Measurements from ENCODE around the gene PGAP3.

The PGAP3 gene

DNA sequence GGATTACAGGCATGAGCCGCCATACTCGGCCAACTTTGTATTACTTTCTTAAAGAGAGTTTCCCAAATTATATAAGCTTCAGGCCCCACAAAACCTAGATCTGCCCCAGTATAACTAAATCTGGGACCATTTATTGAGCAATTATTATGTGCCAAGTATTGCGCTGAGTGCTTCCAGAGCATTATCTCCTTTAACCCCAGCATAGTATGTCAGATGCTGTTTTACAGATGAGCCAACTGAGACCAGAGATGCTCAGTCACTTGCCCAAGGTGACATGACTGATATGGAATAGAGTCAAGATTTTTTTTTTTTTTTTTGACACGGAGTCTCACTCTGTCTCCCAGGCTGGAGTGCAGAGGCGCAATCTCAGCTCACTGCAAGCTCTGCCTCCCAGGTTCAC, 10.1 kb upstream of the PGAP3 start:
- DNase-seq (ENCODE audit: low read depth in 2 of 2): no peak

DNA sequence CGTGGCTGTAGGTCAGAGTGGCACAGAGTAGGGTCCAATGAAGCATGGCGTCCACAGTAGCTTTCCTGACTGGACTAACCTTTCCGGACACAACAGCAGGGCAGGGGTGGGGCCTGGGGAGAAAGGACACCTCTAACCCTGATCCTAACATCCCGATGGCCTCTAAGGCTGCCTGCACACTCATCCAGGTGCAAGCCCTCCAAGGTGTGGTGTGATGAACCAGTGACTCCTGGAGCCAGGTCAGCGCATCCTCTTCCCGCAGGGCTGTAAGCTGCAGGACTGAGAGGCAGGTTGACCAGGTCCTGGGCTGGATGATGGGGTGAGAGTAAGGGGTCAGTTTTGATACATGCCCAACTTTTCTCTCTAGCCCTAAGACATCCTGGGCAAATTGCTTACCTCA, 8.9 kb upstream of the PGAP3 start:
- no peak for DNase-seq (ENCODE audit: low read depth in 2 of 2)

DNA sequence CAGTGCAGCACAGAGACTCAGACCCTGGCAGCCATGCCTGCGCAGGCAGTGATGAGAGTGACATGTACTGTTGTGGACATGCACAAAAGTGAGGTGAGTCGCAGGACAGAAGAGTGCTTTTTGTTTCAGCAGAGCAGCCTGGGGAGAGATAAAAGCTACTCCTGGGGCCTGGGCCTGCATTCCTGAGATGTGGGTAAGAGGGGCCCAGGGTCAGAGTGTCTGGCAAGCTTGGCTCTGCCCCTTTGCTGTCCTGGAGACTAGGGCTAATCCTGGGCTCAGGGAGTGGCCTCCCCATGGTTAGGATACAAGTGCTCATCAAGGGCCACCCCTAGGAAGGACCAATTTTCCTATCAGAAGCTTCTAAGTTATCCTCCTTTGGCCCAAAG, 7.2 kb upstream of the PGAP3 start:
- no peak for DNase-seq (ENCODE audit: low read depth in 2 of 2)

DNA sequence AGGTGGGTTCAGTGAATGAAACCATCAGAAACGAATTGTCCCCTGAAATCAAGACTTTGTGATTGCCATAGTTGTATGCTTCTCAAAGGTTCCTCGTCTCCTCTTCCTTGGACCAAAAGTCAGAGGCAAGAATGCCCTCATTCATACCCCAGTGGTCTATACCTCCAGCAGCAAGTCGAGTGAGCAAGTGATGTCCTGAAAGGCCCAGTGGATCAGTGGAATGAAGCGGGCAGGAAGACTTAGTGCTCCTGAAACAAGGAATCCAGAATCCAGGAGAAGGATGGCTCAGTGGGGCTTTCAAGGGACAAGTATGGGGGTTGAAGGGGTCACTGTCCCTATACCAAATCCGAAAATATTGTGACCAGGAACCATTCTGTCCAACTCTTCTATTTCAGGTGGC, 6.7 kb upstream of the PGAP3 start:
- DNase-seq (ENCODE audit: low read depth in 2 of 2): no peak

DNA sequence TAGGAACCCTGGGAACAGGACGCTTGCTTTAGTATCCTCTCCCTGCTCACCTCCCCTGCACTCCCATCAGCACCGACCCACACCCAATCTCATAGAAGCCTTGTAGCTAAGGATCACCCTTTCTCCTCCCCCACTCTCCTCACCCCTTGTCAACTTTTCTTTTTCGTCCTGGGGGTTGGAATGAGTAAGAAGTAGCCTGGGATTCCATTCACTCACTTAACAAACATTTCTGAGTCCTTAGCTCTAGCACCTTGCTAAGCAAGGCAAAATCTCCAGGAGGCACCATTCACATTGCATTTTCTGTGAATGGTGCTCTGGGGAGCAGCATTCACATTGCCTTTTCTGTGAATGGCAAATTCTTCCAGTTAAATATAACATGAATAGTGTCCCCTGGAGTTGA, 1.1 kb upstream of the PGAP3 start:
- DNase-seq (ENCODE audit: low read depth in 2 of 2): no peak

DNA sequence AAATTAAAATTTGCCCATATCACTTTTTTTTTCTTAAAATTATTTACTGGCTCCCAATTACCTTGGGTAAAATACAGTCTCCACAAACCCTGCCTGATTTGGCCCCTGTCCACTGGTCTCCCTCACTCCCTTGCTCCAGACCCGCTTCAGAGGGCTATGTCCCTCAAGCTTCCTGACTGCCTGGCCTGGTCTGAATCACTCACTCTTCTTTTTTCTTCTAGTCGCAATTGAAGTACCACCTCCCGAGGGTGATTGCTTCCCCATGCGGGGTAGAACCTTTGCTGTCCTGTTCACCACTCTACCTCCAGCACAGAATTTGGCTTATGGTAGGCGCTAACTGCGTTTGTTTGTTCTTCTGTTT, 598 bp upstream of the PGAP3 start:
- no peak for DNase-seq (ENCODE audit: low read depth in 2 of 2)

DNA sequence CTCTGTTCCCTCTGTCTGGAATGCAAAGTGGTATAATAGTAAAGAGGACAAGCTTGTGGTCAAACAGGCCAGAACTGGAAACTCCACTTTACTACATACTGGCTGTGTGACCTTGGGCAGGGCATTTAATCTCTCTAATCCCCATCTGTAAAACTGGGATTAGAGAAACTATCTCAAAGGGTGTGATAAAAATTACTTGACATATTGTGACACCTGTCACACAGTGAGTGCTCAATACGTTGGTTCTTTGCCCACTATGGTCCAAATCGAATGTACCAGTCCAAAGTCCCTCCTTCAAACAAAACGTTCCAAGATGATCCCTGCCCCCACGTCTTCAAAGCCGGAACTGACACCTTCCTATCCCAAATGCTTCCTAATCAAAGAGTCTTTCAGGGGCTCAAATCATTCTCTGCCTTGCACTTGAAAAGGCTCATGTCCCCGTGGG, 734 bp downstream of the PGAP3 start:
- DNase-seq (ENCODE audit: low read depth in 2 of 2): no peak

DNA sequence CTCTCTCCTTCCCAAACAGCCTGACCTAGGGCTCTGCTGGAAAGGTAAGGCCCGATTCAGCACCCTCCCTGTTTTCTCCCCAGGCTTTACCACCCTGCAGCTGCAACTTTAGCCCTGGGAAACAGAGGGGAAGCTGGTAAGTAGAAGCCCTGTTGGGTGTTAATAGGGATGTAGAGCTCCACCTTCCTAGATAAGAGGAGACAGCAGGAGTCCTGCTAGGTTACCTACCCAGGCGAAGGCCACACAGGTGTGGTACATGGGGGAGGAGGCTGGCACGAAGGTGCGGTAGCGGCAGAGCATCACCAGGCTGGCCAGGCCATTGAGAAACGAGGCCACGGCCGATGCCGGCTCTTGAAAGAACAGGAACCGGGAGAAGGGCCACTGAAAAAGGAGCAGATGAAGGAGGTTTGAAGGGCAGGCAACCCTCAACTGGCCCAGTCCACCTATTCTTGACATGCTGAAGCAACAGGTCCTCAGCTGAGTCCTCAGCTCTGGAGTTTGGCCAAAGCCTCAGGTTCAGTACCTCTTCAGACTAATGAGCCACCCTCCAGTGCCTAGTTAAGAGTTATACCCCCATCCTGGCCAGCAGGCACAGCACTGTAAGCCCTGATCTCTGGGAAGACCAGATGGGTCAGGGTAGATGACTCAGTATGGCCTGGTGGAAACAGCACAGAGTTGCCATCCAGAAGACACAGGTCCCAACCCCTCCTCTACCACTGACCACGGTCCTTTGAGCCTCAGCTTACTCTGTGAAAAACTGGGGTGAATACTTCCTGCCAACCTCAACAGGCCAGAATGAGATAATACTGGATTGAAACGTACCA, 3.3 kb downstream of the PGAP3 start:
- DNase-seq (ENCODE audit: low read depth in 2 of 2): no peak

DNA sequence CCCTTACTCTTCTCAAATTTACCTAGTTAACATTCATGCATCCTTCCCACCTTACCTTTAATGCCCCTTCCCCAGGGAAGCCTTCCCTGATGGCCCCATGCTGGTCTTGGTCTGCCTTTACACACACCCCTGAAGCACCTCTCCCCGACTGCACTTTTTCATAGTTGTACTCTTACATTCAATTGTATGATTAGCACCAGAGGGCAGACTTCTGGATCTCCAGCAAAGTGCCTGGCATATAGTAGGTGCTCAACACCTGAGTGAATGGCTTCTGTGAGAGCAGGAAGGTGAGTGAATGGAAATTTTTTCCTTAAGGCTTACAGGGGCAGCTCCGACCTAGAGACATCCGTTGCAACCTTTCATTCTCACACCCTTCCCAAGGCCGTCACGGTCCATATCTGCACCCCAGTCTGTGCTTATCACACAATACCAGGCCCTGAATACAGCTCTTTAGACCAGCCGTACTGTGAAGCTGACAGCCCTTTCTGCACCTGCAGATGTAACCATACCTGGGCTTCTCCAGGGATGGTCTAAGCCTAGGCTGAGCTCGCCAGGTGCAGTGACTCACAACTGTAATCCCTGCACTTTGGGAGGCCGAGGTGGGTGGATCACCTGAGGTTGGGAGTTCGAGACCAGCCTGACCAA, 4.4 kb downstream of the PGAP3 start:
- no peak for DNase-seq (ENCODE audit: low read depth in 2 of 2)

DNA sequence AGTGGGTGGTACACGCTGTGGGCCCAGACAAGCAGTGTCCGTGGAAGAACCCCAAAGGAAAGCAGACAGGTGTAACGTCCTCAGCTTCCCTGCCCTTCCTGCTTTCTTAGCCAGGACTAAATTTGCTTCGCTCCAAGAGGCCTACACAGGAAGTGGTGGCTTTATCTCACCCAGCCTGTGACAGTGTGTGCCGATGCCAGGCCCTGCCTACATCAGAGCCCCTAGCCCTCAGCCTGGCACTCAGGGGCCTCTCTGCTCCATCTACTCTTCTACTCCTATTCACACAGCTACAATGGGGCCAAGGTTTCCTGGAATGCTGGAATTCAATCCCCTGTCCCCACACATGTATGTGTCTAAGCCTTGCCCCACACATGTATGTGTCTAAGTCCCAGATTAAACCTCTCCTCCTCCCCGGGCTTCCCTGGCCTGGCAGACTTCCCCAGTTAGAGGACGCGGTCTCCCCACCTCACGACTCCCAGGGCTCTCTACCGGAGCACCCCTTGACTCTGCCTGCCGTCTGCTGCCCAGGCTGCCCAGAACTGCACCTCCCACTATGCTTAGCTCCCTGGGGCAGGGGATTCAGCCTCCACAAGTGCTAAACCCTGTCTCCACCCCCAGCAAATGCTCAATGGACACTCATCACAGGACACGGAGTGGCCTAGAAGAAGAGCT, 8.2 kb downstream of the PGAP3 start:
- peak in 1 of 2 donors; percentile 18 for DNase-seq (ENCODE audit: low read depth in 2 of 2)

DNA sequence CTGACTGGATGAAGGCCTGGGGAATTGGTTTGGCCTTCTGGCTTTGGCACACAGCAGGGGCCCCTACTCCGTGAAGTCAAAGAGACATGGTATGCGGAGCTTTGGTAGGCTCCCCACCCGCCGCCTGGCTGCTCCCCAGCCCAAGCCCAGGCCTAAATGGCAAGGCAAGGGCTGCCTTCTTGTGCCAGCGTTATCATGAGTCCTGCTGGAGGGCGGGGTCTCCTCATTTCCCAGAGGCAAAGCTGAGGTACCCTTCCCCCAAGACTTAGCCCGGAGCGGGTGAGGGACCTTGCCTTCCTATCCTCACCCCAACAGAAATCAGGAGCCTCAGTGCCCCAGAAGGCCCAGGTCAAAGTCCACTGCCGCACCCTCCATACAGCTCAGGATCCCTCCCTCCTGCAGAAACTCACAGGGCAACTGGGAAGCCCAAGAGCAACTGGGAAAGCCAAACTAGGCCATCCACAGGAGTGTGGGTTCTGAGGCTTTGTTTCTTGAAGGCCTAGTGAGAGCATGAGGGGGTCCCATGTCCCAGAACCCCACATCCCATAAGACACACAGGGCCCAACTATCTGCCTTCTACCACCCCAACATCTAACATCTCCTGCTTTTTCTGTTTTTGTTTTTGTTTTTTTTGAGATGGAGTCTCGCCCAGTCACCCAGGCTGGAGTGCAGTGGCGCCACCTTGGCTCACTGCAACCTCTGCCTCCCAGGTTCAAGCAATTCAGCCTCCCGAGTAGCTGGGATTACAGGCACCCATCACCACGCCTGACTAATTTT, 9.3 kb downstream of the PGAP3 start:
- DNase-seq (ENCODE audit: low read depth in 2 of 2): no peak

DNA sequence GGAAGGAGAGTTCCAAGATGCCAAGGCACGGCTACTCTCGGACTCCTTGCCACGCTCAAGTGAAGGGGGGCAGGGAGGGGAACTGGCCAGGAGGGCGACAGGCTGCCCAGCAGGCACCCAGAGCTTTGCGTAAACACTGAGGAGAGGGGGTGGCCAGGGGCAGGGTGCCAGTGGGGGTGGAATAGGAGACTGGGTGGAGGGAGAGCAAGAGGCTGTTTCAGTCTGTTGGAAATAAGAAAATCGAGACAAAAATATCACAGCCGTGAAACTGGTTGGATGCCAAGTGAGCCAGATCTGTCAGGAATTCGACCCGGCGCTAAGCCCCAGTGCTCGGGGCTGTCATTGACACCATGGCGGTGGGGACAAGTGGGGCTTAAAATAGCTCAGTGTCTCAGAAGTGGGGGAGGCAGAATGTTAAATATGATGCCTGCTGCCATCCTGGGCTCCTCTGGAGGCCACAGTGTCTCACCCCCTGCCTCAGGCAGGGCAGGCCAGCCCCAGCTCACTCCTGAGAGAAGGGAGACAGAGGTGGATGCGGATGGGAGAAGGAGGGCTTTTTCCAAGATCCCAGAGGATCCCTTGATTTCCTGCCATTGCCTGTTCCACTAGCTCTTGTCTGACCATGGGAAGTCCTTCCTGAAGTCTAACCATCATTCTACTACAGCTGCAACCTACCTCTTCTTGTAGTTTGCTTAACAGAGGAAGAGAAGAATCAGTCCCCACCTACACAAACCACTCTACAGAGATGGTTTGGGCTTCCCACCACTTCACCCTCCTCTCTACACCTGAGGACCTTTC, 10.1 kb downstream of the PGAP3 start:
- no peak for DNase-seq (ENCODE audit: low read depth in 2 of 2)

DNA sequence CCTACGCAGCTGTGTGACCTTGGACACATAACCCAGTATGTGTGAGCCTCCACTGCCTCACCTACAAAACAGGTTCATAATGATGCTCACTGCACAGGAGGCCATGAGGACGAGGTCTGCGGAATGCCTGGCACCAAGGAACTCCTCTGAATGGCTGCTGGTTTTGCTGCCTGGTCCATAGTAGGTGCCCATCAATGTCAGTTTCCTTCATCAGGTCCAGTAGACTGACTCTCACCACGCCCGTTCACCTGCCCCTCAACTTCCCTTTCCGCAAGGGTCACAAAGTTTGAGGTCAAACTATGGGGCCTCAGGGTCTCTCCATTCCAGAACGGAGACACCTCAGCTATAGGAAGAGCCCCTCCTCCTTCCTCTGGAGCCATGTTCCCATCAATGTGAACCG, 10.8 kb downstream of the PGAP3 start:
- DNase-seq (ENCODE audit: low read depth in 2 of 2): no peak

DNA sequence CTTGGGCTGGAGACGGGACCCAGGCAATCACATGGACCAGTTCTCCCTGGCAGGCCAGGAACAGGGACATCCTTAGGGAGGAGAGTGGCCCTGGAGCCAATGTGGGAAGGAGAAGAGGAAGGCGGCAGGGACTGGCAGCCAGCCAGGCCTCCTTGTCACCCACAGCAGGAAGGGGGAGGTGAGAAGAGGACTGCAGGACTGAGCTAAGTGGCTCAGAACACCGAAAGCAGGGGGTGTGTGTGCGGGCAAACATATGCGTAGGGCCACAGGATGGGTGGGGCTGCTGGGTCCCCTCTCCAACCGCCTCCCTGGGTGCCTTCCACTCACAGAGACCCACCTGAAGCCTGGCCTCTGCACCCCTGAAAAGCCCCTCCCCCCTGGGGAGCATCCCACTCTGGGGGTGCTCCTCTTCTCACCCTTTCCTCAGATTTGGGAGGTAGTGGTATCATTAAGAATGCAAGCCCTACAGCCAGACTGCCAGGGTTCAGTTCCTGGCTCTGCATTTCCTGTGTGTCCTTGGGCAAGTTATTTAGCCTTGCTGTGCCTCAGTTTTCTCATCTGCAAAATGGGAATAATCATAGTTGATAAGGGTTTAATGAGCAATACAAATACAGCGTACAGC, 11.5 kb downstream of the PGAP3 start:
- peak; percentile 19 to 33 for DNase-seq (ENCODE audit: low read depth in 2 of 2)

DNA sequence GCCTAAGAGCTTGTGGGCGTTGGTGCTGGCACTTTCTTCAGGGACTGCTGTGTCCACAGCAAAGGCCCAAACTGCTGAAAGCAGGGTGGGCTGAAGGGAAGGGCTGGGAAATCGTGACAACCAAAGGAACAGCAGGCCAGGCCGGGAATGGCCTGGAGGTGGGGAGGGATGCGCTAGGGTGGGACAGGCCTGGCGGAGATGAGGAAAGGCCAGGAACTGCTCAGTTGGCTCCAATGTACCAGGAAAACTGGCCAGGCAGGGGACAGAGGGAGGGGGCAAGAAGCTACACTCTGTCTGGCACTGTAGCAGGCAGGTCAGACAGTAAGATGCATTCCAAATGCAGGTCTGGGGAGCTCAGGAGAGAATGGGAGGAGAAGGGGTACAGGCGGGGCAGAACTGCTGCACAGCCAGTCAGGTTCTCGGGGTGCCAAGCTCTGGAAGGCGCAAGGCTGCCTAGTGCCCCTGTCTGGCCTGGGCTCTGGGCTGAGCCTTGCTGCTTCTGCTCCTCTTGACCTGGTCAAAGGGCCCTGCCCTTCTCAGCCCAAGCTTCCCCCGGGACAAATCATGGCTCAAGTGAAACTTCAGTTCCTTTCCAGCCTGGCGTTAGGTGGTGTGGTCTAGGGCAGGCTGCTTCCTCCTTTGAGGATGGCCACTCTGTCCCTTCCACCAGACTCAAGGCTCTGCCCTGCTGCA, 12.3 kb downstream of the PGAP3 start:
- no peak for DNase-seq (ENCODE audit: low read depth in 2 of 2)

DNA sequence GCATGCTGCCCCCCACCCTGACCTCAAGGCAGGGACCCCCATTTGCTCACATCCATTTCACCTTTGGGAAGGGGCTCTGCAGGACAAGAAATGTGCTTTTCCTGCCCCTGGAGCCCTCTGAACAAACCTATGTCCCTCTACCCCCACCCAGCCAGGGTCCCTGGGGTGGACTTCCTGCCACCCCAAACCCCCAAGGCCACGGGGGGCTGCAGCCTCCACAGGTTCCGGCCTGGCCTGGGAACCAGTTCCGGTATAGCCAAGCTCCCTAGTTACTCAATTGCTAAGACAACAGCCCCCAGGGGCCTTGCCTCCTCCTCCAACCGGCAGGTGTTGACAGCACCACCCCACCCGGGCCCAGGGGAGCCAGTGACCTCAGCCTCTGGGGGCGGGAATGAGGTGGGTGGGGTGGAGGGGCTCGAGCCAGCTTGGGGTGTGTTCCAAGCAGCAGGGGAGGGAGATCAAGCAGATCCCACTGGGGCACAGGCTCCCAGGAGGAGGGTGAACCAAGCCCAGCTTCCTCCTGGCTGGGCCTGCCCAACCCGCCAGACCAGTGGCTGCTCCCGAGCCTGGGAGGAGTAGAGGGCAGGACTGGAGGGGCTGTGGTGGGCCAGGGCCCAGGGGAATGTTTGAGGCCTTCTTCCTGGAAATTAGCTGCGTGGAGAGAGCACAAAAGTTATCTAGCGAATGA, 13.0 kb downstream of the PGAP3 start:
- DNase-seq (ENCODE audit: low read depth in 2 of 2): no peak

DNA sequence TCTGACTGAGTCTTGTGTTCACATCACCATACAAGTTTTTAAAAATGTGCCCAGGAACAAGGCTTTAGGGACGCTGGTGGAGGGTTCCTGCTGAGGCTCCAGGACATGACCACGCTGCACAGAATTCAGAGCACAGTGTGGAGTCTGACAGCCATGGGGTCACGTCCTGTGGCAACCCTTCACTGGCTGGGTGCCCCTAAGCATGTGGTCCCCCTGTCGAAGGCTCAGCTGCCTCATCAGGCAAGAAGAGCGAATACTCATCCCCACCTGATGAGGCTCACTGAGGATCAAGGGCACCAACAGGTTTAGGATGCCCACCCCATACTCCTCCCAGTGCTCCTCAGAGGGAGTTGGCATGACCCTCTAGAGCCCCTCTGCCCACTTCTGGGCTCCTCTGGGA, 13.7 kb downstream of the PGAP3 start:
- no peak for DNase-seq (ENCODE audit: low read depth in 2 of 2)

DNA sequence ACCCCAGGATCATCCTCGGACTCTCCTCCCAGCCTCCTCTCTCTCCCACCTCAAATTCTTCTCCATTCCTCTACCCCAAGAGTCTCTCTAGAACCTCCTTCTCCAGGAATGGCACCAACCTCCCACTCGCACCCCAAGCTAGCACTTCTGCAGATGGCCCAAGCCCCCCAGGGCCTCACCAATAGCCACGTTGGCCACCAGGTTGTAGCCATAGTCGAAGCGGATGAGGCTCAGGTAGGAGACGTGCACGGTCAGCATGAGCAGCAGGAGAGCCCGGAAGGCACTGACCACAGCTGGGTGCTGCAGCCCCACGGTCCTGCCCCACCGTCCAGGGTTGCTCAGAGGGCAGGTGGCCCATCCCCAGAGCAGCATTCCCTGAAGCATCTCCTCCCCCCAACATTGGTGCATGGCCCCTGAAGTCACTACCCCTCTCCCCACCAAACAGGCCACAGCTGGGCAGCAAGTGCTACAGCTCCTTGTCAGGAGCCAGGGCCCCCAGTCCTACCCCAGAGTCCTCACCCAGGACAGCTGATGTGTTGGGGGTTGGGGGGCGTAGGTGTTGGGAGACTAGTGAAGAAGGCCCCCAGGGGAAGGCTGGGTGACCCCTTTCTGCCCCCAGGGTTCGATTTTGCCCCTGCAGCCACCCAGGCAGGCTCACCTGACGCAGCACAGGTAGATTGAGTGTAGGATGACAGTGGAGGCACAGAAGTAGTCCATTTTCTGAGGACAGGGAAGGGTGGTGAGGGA, 14.3 kb downstream of the PGAP3 start:
- no peak for DNase-seq (ENCODE audit: low read depth in 2 of 2)

Data from stimulated activated CD8-positive, alpha-beta memory T cell treated with anti-CD3 and anti-CD28 coated beads, Interleukin-7, amount 100 ng/mL, for 4 hours (primary cell).